Gastroesophageal sphincter (tissue), 3 donors: Measurements from ENCODE around the gene FZR1.

Experiments used
- POLR2A ChIP-seq, 2 donors: fragments of 450-650 bp; IDR thresholded peaks; one replicate each; pipeline ENCODE4 v1.6.1; 2017; ENCODE audit warnings: antibody characterized with exemption in 2 of 2, mild to moderate bottlenecking in 2 of 2, moderate library complexity in 1 of 2
- POLR2AphosphoS5 ChIP-seq: sonication (generic); formaldehyde crosslinking; IDR thresholded peaks from one replicate; pipeline ENCODE4 v1.6.1; 2017; ENCODE audit warnings: antibody characterized with exemption
- TF ChIP-seq, protein P1 (sequence below), 4 experiments: fragments of 200-600 bp in 2 of 4; fragments of 450-650 bp in 2 of 4; sonication (generic) in 1 of 4; IDR thresholded peaks; one replicate each; pipeline ENCODE4 v1.5.1; 2017 to 2019; ENCODE audit warnings: antibody characterized with exemption in 4 of 4, mild to moderate bottlenecking in 2 of 4, moderate library complexity in 2 of 4

DNA sequence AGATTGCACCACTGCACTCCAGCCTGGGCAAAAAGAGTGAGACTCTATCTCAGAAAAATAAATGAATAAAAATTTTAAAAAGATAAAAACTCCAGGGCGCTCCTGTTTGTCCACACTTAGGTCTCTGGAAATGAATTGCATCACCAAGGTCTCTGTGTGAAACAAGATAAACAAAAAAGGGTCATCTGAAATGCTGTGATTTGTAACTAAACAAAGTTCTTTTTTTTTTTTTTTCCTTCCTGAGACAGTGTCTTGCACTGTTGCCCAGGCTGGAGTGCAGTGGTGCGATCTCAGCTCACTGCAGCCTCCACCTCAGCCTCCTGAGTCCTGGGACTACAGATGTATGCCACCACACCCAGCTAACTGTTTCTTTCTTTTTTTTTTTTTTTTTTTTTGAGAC lies 11.5 kb downstream of the FZR1 start:
- TF ChIP-seq POLR2A (IDR thresholded peaks at IDR 0.05) (no peak), POLR2AphosphoS5 (no peak)
- TF ChIP-seq, protein P1, sequence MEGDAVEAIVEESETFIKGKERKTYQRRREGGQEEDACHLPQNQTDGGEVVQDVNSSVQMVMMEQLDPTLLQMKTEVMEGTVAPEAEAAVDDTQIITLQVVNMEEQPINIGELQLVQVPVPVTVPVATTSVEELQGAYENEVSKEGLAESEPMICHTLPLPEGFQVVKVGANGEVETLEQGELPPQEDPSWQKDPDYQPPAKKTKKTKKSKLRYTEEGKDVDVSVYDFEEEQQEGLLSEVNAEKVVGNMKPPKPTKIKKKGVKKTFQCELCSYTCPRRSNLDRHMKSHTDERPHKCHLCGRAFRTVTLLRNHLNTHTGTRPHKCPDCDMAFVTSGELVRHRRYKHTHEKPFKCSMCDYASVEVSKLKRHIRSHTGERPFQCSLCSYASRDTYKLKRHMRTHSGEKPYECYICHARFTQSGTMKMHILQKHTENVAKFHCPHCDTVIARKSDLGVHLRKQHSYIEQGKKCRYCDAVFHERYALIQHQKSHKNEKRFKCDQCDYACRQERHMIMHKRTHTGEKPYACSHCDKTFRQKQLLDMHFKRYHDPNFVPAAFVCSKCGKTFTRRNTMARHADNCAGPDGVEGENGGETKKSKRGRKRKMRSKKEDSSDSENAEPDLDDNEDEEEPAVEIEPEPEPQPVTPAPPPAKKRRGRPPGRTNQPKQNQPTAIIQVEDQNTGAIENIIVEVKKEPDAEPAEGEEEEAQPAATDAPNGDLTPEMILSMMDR (IDR thresholded peaks at IDR 0.05) = no peak
